ENCODE data around the gene TAS2R43.

DNA sequence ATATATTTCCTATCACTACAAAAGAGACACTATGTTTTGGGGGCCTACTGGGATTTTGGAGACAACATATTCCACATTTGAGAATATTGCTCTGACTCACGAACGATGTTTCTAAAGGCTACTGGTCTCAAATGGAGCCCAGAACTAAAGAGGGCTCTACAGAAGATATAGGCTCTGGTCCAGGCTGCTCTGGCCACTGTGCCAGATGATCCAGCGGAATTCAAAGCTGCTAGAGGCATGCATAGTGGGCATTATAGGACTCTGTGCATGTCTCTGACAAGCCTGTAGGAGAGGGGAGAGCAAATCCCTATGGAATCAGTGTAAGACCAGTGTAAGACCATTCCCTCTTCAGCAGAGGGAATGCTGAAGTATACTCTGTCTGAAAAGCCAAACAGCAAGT lies 38.3 kb upstream of the TAS2R43 start:
- no peak for TF ChIP-seq CTCF (IDR thresholded peaks at IDR 0.05; ENCODE audit: borderline replicate concordance, extremely low read depth, low read length, poor library complexity, severe bottlenecking)
- no peak for TF ChIP-seq EZH2 (IDR thresholded peaks at IDR 0.05; ENCODE audit: borderline replicate concordance, low read depth, low read length, severe bottlenecking)

Data from DND-41 (cell line).